WTC11 (cell line): ENCODE results near the gene FGFBP1.
"Not testable (repeated sequence)": the region's sequence is repeated elsewhere in the genome, so short reads cannot be mapped to it uniquely, and the experiment has no call there.

Experiments used
- CTCF ChIP-seq: fragments of 200-600 bp; IDR thresholded peaks from 2 replicates; pipeline ENCODE4 v1.8.0; 2022; ENCODE audit warnings: antibody characterized with exemption
- E2F4 ChIP-seq: sonication (generic); formaldehyde crosslinking; IDR thresholded peaks from 2 replicates; pipeline ENCODE4 v1.8.1; 2022; ENCODE audit warnings: low read depth, mild to moderate bottlenecking, moderate library complexity, missing genetic modification reagents, borderline replicate concordance
- USF2 ChIP-seq: sonication (generic); formaldehyde crosslinking; IDR thresholded peaks from 2 replicates; pipeline ENCODE4 v1.8.1; 2023; ENCODE audit warnings: mild to moderate bottlenecking, missing genetic modification reagents, moderate library complexity

GRCh38 chr4:15916358-15916757 is 22.2 kb downstream of the FGFBP1 start:
- not testable (repeated sequence) for TF ChIP-seq E2F4 (CRISPR knock-in tag); CTCF; USF2
